GM10248 (cell line): ENCODE data around the gene MT1E.

Experiments used
- CTCF ChIA-PET: fragments of 300-600 bp; sonication (Branson Sonifier 250); formaldehyde crosslinking; extraction: SDS; loops from one replicate; lab custom pipeline; 2021; ENCODE audit warnings: antibody characterized with exemption; lab: Yijun Ruan, JAX
- POLR2A ChIA-PET: fragments of 350-650 bp; sonication (Branson Sonifier 250); formaldehyde crosslinking; extraction: SDS; loops from one replicate; lab custom pipeline; 2020; ENCODE audit warnings: antibody characterized with exemption; lab: Yijun Ruan, JAX
- DNase-seq: peaks from one replicate; pipeline ENCODE4 v3.0.0; 2012; ENCODE audit errors: extremely low spot score
- TF ChIP-seq, protein P1 (sequence below): IDR thresholded peaks from 2 replicates; pipeline ENCODE4 v1.5.1; 2012; ENCODE audit warnings: mild to moderate bottlenecking, low read depth; ENCODE audit errors: extremely low read depth, missing control alignments, control extremely low read depth

The MT1E gene

GRCh38 chr16:56594292-56594619, 31.3 kb upstream of the MT1E start:
- CTCF ChIA-PET: interaction anchor here (1.3 kb wide), 1 partner anchor 17 kb away, joined by 6 read pairs; no protein-coding TSS in a partner anchor
- TF ChIP-seq, protein P1, sequence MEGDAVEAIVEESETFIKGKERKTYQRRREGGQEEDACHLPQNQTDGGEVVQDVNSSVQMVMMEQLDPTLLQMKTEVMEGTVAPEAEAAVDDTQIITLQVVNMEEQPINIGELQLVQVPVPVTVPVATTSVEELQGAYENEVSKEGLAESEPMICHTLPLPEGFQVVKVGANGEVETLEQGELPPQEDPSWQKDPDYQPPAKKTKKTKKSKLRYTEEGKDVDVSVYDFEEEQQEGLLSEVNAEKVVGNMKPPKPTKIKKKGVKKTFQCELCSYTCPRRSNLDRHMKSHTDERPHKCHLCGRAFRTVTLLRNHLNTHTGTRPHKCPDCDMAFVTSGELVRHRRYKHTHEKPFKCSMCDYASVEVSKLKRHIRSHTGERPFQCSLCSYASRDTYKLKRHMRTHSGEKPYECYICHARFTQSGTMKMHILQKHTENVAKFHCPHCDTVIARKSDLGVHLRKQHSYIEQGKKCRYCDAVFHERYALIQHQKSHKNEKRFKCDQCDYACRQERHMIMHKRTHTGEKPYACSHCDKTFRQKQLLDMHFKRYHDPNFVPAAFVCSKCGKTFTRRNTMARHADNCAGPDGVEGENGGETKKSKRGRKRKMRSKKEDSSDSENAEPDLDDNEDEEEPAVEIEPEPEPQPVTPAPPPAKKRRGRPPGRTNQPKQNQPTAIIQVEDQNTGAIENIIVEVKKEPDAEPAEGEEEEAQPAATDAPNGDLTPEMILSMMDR: no peak
- POLR2A ChIA-PET: no interaction called here
- DNase-seq: no peak

GRCh38 chr16:56600398-56600999, 25.1 kb upstream of the MT1E start:
- peak; percentile 57 for DNase-seq
- ChIA-PET CTCF (interaction anchor here (1.0 to 4.4 kb wide), 15 partner anchors 9 to 153 kb away, joined by 3 to 28 read pairs (median 4); partner anchors contain the start of gene MT1E), POLR2A (interaction anchor here (0.5 kb wide), 1 partner anchor 304 kb away, joined by 6 read pairs; no protein-coding TSS in a partner anchor)
- TF ChIP-seq, protein P1: peak; percentile 63

DNA sequence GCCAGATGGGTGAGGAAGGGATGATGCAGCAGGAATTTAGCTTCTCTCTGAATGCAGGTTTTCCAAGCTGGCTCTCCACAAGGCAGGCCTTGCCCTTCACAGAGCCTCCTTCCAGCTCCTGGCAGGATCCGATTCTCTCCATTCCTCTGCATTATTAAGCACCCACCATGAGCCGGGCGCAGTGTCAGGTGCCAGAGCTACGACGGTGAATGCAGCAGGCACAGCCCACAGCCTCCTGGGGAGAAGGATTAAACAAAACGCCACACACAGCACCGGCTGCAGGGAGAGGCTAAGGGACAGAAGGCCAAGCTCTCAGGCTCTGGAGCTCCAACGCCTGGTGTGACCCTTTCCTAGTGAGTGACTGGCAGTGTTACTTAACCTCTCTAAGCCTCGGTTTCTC, 24.3 kb upstream of the MT1E start:
- DNase-seq: no peak
- POLR2A ChIA-PET: no interaction called here
- CTCF ChIA-PET: interaction anchor here (1.0 to 4.4 kb wide), 14 partner anchors 9 to 154 kb away, joined by 3 to 28 read pairs (median 4); partner anchors contain the start of gene MT1E
- TF ChIP-seq, protein P1: no peak

DNA sequence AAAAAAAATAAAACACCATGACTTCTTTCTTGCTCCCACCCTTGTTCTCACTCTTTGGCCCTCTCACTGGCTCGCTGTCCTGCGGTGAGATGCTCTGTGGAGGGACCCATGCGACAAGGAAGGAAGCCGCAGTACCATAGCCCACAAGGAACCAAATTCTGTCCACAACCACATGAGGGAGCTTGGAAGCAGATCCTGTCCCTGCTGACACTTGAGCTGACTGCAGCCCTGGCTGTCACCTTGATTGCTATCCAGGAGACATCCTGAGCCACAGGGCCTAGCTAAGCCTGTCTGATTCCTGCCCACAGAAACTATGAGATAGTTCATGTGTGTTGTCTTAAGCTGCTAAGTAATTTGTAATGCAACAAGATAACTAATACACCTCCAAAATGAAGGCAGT, 22.0 kb upstream of the MT1E start:
- DNase-seq: no peak
- CTCF ChIA-PET: interaction anchor here (0.6 to 4.4 kb wide), 8 partner anchors 10 to 143 kb away, joined by 3 to 35 read pairs (median 3); no protein-coding TSS in a partner anchor
- TF ChIP-seq, protein P1: peak; percentile 27

GRCh38 chr16:56604966-56605365, 20.6 kb upstream of the MT1E start:
- ChIA-PET CTCF (interaction anchor here (0.9 to 4.3 kb wide), 4 partner anchors 29 to 359 kb away, joined by 3 to 35 read pairs (median 4); no protein-coding TSS in a partner anchor), POLR2A (no interaction called here)
- TF ChIP-seq, protein P1: no peak
- no peak for DNase-seq

More for the DNA sequence above, 22.0 kb upstream of the MT1E start:
- POLR2A ChIA-PET: no interaction called here

DNA sequence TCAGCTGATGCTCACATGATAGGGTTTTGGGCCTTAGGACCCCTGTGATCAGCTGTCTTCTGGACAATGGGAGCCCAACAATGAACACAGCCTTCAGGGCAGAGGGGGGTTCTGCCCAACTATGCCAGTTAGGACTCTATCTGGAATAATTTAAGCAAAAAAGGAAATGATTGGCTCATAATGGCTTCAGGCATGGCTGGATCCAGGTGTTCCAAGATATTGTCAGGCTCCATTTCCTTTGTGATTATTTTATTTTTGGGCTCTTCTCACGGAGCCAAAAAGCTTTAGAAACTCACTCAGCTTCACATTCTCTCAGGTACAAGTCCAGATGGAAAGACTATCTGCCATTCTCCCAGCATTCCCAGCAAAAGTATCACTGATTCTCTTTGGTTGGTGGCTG, 20.1 kb upstream of the MT1E start:
- POLR2A ChIA-PET: no interaction called here
- TF ChIP-seq, protein P1: no peak
- no peak for DNase-seq
- CTCF ChIA-PET: interaction anchor here (0.9 to 4.3 kb wide), 4 partner anchors 29 to 359 kb away, joined by 3 to 35 read pairs (median 4); no protein-coding TSS in a partner anchor
